Measurements from ENCODE around the gene SERBP1.

DNA sequence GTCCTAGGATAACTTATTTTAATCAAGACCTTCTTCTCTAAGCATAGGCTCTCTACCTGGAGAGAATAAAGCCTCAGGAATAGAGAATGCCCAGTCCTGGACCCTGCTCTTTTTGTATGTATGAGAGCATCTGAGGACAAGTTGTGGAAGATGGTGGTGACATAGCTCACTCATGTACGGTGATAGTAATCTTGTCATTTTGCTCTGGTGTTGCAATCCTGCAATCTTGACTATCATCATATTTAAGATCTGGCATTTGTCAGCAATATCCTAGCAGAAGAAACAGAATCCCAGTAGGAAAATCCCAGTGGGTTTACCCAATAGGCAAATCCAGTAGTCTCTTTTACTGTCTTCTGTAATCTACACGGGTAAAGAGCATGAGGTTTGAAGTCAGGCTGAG, 21.6 kb upstream of the SERBP1 start:
- TF ChIP-seq, protein P1, sequence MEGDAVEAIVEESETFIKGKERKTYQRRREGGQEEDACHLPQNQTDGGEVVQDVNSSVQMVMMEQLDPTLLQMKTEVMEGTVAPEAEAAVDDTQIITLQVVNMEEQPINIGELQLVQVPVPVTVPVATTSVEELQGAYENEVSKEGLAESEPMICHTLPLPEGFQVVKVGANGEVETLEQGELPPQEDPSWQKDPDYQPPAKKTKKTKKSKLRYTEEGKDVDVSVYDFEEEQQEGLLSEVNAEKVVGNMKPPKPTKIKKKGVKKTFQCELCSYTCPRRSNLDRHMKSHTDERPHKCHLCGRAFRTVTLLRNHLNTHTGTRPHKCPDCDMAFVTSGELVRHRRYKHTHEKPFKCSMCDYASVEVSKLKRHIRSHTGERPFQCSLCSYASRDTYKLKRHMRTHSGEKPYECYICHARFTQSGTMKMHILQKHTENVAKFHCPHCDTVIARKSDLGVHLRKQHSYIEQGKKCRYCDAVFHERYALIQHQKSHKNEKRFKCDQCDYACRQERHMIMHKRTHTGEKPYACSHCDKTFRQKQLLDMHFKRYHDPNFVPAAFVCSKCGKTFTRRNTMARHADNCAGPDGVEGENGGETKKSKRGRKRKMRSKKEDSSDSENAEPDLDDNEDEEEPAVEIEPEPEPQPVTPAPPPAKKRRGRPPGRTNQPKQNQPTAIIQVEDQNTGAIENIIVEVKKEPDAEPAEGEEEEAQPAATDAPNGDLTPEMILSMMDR (IDR thresholded peaks at IDR 0.05; ENCODE audit: poor library complexity, severe bottlenecking): no peak
- TF ChIP-seq RAD21 (conservative IDR thresholded peaks at IDR 0.05) (no peak), POLR2AphosphoS5 (IDR thresholded peaks at IDR 0.05) (no peak), EZH2 (IDR thresholded peaks at IDR 0.05; ENCODE audit: borderline replicate concordance, insufficient read depth, low read length, poor library complexity, severe bottlenecking) (no peak)

Measured in neural cell (in vitro differentiated cells).